ENCODE data around the gene UBASH3A.

UBASH3A gene, protein sequence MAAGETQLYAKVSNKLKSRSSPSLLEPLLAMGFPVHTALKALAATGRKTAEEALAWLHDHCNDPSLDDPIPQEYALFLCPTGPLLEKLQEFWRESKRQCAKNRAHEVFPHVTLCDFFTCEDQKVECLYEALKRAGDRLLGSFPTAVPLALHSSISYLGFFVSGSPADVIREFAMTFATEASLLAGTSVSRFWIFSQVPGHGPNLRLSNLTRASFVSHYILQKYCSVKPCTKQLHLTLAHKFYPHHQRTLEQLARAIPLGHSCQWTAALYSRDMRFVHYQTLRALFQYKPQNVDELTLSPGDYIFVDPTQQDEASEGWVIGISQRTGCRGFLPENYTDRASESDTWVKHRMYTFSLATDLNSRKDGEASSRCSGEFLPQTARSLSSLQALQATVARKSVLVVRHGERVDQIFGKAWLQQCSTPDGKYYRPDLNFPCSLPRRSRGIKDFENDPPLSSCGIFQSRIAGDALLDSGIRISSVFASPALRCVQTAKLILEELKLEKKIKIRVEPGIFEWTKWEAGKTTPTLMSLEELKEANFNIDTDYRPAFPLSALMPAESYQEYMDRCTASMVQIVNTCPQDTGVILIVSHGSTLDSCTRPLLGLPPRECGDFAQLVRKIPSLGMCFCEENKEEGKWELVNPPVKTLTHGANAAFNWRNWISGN

DNA sequence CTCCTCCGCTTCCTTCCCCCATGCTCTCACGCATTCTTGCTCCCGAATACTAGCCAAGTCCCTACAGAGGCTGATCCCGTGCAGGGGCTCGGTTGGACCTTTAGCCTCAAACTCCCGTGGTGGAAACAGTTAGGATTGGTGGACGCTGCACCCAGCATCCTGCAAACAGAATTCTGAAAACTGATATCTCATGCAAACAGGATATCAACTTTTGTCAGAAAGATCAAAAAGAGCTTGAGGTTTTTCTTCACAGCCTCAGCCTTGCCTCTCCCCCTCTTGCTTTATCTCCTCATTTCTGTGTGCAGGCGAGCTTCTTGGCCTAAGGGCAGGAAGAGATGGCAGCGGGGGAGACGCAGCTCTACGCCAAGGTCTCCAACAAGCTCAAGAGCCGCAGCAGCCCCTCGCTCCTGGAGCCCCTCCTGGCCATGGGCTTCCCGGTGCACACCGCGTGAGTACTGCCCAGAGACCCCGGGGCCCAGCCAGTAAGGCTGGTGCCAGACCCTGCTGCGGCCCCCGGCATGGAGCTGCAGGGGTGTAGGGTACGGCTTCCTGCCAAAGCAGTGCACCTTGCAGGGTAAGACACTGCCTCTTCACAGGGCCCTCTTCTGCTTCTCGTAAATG is at the start of gene UBASH3A:
UBASH3A (plus strand) TSS at position 292 of the 621 bp plus-strand sequence; CDS start at position 336, 44 bp downstream.
- DNase-seq: no peak

DNA sequence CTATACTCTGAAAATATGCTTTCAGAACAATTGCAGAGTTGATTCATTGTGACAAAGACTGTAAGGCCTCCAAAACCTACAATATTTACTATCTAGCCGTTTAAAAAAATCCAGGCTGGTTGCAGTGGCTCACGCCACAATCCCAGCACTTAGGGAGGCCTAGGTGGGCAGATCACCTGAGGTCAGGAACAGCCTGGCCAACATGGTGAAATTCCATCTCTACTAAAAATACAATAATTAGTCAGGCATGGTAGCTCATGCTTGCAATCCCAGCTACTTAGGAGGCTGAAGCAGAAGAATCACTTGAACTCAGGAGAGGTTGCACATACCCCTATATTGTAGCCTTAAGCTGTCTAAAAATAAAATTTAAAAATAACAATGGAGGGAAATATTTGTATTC is 47.7 kb upstream of the UBASH3A start:
- no peak for DNase-seq

DNA sequence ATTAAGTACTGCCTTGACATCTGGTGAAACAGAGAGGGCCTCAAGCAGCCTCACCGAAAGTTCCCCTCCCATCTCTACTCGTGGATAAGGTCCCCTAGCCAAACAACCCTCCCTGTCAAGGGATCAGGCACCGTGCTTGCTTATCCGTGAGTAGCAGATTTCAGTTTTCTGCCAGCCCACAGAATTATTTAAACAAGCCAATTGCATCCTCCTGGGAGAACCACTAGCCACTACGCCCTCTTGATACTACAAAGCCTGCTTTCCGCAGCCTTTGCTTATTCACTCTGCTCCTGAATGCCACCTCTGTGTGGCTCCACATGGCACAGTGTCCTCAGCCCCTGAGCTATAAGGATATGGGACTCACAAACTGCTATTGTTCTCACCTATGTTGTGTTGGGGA is 47.1 kb upstream of the UBASH3A start:
- DNase-seq: no peak

DNA sequence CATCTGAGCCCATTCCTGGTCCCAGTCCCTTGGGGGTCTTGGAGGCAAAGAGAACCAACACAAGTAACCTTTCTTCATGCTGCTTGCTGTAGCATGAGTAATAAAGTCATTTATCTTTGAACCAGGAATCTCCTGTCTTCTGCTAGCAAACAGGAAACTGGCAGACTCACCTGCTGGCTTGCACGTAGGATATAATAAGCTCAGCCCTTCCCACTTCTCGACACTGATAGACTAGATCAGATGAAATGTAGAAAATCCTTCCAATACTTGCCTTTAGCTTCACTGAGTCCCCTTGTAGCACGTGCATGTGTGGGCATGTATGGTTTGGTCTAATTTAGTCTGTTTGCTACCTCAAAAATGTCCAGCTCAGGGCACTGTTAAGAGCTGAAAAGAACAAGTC is 46.4 kb upstream of the UBASH3A start:
- no peak for DNase-seq

DNA sequence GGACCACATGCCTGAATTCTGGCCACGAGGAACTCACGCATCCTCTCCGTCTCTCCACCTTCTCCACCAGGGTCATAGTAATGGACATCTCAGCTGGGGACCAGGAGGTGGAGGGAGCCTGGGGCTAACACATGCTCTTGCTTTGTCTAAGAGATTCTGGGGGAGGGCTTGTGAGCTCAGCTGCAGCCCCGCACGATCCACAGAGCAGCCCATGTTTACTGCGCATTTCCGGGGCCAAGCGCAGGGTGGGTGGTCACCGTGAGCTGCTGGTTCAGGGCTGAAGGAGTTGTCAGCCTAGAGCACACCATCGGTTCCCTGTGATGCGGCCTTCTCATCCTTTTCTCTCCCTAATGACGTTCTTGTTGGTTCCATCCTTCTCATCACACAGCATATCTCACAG is 45.4 kb upstream of the UBASH3A start:
- no peak for DNase-seq

DNA sequence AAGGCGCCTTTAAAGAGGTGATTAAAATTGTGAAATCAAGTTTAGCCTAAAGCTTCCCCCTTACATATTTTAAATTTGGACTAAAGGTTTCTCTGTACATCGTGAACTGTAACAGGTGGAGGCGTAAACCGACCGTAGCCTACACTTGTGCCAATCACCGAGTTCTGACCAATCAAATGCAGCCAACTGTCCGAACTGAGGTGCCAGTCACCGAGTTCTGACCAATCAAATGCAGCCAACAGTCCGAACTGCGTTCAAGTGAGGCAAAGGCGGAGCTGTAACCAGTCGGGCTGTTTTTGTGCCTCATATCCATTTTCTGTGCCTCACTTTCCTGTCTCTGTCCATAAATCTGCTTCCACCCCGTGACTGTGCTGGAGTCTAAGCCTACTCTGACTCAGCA is 44.8 kb upstream of the UBASH3A start:
- DNase-seq: no peak

DNA sequence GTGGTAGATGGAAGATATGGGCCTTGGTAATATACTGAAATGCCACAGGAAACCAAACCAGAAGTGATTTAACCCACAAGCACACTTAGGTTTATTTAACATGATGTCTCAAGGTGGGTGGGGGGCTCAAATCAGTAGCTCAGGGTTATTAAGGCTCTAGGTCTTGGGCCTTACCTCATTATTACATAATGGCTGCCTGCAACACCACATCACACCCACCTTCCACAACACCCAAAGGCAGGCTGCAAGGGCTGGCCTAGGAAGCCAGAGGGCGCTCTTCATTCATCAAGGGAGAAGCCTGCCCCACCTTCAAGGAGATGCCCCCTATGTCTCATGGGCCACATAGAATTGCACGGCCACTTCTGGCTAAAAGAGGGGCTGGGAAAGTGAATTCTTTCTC is 43.4 kb upstream of the UBASH3A start:
- no peak for DNase-seq

DNA sequence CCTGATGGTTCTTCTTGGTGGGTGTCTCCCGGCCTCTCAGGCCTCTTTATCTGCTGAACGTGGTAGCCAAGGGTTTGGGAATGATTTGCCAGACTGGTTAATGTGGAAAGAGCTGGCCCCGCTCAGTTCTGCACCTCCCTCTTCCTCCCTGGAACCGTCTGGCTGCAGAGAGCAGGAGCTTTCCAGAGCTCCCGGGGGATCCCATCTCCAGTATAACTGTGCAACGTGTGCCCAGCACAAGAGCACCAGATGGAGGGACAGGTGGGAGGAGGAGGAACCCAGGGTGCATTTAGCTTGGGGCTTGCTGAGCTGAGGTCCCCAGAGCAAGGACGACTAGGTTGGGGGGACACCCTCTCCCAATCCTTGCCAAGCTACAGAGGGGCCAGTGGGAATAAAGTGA is 42.4 kb upstream of the UBASH3A start:
- DNase-seq: no peak

DNA sequence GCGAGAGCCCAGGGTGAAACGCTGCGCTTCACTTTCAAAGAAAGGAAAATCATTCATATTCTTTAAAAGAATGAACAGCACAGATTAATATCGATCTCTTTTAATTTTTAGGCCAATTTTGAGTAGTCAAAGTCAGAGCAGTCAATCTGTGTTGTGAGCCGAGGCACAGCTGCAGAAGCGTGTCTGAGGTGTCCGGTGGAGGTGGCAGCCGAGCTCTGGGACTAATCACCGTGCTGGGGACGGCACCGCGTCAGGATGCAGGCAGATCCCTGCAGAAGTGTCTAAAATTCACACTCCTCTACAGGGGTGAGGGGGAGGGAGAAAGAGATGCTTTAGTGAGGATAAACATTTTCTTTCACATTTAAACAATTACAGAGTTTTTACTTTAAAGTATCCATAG is 41.5 kb upstream of the UBASH3A start:
- no peak for DNase-seq

DNA sequence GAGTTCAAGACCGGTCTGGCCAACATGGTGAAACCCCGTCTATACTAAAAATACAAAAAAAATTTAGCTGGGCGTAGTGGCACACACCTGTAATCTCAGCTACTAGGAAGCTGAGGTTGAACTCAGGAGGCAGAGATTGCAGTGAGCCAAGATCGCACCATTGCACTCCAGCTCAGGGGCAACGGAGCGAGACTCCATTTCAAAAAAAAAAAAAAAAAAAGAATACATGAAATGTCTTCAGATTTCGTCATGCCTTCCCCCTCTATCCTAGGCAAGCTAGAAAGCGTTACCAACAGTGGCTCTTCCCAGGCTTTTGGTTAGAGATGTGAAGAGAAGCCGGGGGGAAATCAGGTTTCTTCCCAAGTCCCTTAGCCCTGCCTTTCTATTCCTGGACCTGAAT is 41.0 kb upstream of the UBASH3A start:
- no peak for DNase-seq

DNA sequence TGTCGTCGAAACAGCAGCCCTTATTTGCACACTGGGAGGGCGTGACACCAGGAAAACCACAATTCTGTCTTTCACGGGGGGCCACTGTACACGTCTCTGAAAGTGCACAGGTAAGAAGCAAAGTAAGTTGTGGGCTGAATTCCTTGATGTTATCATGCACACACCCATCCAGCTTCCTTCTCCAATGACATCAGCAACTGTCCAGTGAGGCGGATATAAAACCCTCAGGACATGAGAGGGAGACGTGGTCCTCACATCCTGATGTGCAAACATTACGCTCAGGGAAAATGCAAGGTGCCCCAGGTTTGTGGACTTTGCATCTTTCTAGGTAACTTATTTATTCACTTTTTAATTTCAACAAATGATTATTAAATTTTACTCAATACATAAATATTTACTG is 40.4 kb upstream of the UBASH3A start:
- DNase-seq: no peak

DNA sequence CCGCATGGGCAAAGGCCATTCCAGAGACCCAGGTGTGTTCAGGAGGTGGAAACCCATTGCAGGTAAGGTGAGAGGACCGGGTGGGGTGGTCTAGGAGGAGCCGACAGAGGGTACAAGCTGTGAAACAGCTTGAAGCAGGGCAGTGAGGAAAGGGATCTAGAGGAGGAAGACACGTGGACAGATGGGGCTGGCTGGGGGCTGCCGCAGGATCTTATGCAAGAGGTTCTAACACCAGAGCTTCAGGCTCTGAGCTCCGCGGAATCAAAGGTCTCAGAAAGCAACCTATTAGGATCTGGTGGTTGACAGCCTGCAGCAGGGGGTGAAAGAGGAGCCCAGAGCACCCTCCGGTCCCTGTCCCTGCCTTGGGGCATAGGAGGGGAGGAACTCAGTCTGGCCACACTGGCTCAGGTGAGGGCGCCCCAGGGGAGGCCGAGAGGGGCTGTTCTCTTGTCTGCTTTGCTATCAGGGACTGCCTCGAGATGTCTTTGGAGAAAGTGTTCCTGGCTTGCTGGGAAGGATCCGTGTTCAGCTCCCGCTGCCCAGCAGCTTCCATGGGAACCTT is 39.3 kb upstream of the UBASH3A start:
- DNase-seq: no peak

DNA sequence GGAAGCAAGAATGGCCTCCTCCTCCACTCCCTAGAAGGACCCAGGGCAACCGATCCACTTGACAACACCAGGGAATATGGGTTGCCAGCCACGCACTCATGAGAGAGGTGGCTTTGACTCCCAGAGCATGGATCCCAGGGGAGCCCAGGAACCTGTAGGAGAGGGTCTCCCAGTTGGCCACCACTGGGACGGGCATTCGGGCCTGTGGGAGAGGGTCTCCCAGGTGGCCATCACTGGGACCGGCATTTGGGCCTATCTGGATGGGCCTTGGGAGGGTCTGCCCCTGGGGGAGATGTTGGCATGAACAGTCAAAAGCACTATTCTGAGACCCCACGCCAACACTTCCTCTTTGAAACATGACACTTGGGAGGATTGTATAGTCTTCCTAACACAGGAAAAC is 37.9 kb upstream of the UBASH3A start:
- no peak for DNase-seq

DNA sequence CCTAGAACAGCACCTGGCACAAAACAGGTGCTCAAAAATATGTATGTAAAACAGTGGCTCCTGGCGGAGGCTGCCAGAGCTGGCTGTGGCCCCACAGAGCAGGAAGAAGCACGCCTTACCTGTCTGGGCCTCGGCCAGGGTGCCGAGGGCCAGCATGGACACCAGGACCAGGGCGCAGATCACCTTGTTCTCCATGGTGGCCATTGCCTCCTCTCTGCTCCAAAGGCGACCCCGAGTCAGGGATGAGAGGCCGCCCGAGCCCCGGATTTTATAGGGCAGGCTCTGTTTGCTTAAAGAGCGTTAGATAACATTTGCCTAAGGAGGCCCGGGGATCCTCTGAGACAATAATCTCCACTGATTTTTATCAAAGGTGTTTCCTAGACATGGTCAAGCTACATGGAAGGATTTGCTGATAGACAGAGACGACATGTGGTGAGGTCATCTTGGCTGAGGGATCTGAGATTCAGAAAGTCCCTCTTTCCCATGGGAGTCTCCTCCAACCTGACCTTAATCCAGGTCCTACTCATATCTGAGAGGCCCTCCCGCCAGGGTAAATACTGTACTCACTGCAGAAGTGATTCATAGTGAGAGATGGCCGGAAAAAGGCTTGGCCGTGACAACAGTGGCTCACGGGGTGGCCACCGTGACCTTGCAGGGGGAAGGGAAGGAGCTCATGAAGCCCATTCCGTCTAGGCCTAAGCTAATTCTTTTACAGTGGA is 37.3 kb upstream of the UBASH3A start, which contains the start of gene TFF1:
TFF1 (minus strand) TSS at position 244 of the 719 bp plus-strand sequence; CDS start at position 204, 40 bp downstream.
- DNase-seq: no peak

DNA sequence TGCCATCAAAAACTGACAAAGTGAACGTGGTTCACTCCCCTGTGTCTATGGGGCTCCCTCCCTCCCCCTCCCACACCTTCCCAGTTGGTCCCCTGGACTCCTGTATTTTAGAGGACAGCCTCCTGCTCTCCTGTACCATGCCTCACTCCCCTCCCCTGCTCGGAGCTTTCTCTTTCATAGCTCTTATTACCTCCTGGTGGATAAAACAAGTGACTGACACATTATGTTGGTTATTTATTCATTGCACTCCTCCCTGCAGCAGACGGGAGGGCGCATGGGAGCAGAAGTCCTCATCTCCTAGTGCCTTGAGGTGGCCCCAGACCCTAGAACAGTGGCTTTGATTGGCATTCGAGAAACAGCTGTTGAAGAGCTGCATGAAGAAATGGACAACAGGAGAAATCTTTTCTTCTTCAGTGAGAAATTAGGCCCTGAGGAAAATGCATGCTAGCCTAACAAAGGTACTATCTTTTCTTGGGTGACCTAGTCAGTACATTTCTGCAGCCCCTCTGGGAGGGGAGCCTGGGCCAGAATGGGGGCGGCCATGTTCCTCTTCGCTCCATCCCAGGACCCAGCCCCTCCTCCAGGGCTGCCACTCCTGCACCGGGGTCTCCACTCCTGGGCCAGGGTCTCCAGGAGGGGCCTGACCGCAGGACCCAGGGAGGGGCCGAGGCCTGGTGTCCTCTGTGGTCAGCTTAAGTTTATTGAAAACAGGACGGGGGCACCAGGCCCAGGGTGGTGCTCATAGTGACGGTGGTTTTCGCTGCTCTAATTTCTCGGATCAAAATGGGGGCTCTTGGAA is 36.1 kb upstream of the UBASH3A start:
- no peak for DNase-seq

DNA sequence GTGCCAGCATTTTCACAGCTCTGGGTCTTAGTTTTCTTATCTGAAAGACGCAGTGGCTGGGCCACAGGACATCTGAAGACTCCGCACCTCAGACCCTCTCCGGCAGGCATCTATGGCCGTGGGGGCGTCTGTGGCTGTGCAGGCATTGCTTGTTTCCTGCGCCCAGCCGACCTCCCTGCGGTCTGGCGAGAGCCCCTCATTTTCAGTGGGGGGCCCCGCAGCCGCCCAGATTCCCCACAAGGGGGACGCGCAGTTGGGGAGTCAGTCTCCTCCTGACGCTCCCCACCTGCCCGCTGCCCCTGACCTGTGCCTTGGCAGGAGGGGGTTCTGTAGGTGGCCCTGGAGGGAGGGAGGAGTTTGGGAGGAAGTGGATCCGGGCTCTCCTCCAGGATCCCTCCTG is 33.9 kb upstream of the UBASH3A start:
- no peak for DNase-seq

DNA sequence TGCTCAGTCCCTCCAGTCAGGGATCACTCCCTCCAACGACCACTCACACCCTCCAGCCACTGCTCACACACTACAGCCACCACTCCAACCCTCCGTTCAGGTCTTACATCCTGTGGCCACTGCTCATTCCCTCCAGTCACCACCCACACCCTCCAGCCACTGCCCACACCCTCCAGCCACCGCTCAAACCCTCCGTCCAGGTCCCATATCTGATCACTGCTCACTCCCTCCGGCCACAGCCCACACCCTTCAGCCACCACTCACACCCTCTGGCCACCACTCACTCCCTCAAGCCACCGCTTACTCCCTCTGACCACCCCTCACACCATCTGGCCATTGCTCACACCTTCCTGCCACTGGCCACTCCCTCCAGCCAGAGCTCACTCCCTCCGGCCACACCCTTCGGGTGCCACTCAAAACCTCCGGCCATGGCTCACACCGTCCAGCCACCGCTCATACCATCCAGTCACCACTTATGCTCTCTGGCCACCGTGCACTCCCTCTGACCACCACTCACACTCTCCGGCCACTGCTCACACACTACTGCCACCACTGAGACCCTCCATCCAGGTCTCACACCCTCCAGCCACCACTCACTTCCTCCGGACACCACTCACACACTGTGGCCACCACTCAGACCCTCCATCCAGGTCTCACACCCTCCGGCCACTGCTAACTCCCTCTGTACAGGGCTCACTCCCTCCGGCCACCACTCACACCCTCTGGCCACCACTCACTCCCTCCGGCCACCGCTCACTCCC is 32.6 kb upstream of the UBASH3A start:
- no peak for DNase-seq

DNA sequence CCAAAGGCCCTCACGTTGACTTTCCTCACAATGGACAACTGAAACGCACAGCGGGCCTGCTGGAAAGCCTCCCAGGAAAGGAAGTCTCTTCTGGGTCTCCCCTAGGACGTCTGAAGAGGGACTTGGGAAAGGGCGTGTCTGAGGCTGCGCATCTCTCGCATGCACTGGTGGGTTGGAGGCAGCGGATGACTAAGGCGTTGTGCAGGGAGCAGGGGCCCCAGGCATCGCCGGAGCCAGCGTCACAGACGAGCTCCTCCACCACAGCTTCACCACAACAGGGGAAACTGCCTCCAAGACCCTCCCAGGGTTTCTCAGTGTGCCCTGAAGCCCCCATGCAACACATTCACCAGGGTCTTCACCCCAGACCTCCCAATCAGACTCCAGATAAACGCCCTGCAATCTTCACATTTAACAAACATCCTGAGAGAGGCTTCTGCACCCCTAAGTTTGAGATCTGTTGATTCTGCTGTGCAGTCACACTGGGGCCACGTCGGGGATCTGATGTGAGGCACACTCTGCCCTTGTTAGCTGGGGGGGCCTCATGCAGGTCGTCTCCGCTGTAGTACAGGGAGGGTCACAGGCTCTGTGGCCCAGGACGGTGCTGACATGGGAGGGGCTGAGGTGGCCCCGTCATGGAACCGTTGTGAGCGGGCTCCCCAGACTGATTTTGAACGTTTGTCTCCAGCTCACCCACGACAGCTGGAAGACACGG is 30.4 kb upstream of the UBASH3A start:
- DNase-seq: no peak

DNA sequence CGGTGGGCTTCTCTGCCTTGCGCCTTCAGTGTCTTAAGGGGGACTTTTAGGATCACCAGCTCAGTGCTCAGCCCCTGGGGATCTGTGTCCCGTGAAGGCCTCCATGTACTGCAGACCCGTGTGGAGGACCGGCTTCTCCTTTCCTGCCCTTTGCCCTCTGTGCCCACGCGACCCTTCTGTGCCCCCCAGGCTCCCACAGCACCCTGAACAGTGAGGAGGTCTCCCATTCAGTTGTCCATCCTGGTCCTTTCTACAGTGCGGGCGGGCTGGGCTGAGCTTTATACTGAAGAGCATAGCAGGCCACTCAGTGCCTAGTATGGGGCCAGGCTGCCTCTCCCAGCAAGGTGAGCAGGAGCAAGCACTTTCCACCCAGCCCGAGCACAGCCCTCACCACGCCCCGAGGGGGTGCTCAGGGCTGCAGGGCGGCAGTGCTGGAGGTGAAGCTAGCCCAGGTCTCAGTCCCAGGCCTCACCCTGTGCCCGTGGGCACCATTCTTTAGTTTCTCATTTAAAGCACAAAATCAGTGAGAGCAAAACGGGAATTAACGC is 29.7 kb upstream of the UBASH3A start:
- no peak for DNase-seq

DNA sequence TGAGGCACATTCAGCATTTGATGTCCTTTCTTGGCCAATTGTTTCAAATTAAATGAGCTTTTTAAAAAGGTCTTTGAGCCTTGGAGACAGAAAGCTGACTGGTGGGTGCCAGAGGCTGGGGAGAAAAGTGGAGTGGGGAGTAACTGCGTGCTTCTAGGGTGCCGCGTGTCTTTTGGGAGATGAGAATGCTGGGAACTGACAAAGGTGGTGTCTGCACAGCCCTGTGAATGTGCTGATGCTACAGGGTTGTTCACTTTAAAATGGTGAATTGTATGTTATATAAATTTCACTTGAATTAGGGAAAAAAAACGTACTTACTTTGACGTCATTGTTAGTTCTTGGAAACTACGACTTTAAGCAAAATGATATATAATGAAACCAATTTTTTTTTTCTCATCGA is 29.2 kb upstream of the UBASH3A start:
- no peak for DNase-seq
